Measurements from ENCODE around the gene CCM2L. TPM values are rescaled to one million over a fixed set of nuclear protein-coding genes. Genes with fewer than 3 reads are reported as not detected.
A peak's percentile ranks its signal among the peaks of the same experiment; 100 is the strongest.

CCM2L gene
- polyA plus RNA-seq, 1 of the 3 experiments (the other 2 are of a cell fraction): not detected

DNA sequence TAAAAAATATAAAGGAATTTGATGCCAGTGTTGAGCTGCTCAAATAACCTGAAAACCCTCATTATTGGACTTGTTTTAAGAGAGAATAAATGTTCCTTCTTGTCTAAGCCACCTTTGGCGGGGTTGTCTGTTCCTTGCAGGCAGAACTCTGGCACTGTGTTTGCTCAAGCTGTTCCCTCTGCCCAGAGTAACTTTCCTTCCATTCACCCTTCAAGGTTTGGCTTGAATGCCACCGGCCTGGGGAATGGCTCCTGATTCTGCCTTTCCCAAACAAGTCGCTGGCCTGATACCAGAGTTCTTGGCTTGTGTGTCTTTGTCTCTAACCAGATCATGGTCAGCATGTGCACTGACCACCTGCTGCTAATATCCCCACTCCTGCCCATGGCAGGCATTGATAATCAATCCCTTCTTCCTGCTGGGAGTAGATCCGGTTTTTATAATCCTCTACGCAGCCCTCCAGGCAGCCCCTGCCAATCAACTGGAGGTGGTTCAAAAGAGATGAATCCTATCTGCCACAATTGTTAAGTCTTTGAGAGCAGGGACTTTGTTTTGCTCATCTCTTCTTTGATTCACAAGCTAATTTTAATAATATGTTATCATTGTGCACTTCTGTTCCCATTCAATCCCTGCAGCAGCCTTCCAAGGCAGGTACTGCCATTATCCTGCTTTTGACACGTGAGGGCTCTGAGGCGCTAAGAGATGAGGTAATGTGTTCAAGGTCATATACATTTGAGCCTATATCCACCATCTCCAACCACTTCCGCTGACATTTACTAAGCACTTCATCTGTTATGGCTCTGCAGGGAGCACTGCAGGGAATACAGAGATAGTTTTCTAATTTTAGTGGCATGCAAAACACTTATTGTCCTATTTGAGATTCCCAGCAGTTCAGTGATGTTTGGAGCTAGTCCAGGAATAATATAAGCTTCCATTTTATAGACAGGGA is 3.1 kb upstream of the CCM2L start:
- WGBS (ENCODE audit: low lambda C conversion rate): 57% methylated on average over 8 of the region's 8 CpGs
- POLR2A ChIA-PET: no interaction called here

DNA sequence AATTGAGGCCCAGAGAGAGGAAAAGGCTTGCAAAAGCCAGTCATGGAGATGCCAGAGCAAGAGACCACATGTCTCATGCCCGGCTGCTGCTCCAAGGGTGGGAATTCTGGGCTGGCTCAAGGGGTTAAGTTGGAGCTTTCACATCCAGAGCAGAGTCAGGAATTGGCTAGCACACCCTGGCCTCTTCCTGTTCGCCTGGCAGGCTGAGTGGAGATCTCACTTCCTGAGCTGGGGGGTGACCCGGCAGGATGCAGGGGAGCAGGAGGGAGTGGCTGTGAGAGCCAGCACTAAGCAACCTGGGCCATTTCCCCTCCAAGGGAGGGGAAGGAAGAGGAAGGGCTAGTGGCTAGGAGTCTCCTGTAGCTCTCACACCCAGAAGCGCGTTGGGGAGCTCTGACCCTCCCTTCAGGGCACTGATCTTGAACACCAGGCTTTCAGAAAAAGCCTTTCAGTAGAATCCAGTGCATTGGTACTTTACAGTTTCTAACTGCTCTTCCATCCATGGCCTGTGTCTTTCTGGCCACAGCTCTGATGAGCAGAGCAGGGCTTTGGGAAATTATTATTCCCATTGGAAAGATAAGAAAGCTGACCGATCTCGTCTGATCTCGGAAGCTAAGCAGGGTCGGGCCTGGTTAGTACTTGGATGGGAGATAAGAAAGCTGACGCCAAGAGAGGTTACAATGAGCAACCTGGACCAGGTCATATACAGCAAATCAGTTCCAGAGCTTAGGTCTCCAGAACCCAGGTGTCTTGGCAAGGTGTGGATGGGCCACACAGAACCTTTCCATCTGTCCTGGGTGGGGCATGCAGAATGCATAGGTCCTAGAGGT is 2.2 kb upstream of the CCM2L start:
- H3K79me2 ChIP-seq (ENCODE audit: insufficient read depth): no peaks in the 10 kb centered on the region
- peaks cover 0 to 9% of the 10 kb centered on the region in 2 experiments; a peak in 1 of 4 replicates for H3K4me1 ChIP-seq (ENCODE audit: control insufficient read depth in 1 of 2, insufficient read depth in 2 of 2, low read depth in 1 of 2, low read length in 1 of 2)
- no peak overlapping the region for H3K4me3 ChIP-seq (ENCODE audit: low read depth in 2 of 2, low read length in 1 of 2)
- H3K27me3 ChIP-seq (ENCODE audit: insufficient read depth): no peaks in the 10 kb centered on the region; the same call in 1 of the 2 replicates
- DNase-seq: no peak
- H3K9me3 ChIP-seq: no peaks in the 10 kb centered on the region
- no peak overlapping the region; the same call in 1 of the 2 replicates for H3K4me2 ChIP-seq
- 65% methylated on average over 10 of the region's 10 CpGs for WGBS (ENCODE audit: low lambda C conversion rate)
- H3K9ac ChIP-seq: no peak overlapping the region
- H3K36me3 ChIP-seq (replicated peaks in 1 of 2; ENCODE audit: control insufficient read depth in 1 of 2, insufficient read depth in 2 of 2, low read length in 1 of 2): no peaks in the 10 kb centered on the region
- POLR2A ChIA-PET: interaction anchor here (0.7 kb wide), 1 partner anchor 10 kb away, joined by 3 read pairs; no protein-coding TSS in a partner anchor
- H3F3A ChIP-seq (replicated peaks; ENCODE audit: insufficient read depth): no peaks in the 10 kb centered on the region
- peak overlapping the region; percentile 63; the same call in 1 of the 2 replicates for H2AFZ ChIP-seq (ENCODE audit: low read depth)
- no peak overlapping the region for H3K27ac ChIP-seq (ENCODE audit: low read depth in 2 of 2, low read length in 1 of 2)
- no peak for TF ChIP-seq FOSL2 (IDR thresholded peaks at IDR 0.05; ENCODE audit: borderline replicate concordance, low read depth)
- no peak for TF ChIP-seq NFIC (IDR thresholded peaks at IDR 0.05; ENCODE audit: borderline replicate concordance)
- TF ChIP-seq RAD21 (IDR thresholded peaks at IDR 0.05; ENCODE audit: low read length): no peak
- TF ChIP-seq, protein P1, sequence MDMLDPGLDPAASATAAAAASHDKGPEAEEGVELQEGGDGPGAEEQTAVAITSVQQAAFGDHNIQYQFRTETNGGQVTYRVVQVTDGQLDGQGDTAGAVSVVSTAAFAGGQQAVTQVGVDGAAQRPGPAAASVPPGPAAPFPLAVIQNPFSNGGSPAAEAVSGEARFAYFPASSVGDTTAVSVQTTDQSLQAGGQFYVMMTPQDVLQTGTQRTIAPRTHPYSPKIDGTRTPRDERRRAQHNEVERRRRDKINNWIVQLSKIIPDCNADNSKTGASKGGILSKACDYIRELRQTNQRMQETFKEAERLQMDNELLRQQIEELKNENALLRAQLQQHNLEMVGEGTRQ (IDR thresholded peaks at IDR 0.05; ENCODE audit: borderline replicate concordance, low read depth, low read length): no peak
- TF ChIP-seq MXI1 (IDR thresholded peaks at IDR 0.05; ENCODE audit: low read depth, low read length): no peak
- TF ChIP-seq NRF1 (IDR thresholded peaks at IDR 0.05; ENCODE audit: low read depth, low read length): no peak
- TF ChIP-seq YY1 (IDR thresholded peaks at IDR 0.05; ENCODE audit: low read depth): no peak
- no peak for TF ChIP-seq MEF2A (IDR thresholded peaks at IDR 0.05; ENCODE audit: borderline replicate concordance, low read depth)
- CTCF ChIA-PET: interaction anchor here (1.1 to 1.7 kb wide), 5 partner anchors 12 to 174 kb away, joined by 3 to 7 read pairs (median 4); no protein-coding TSS in a partner anchor
- H4K20me1 ChIP-seq (ENCODE audit: insufficient read depth): no peaks in the 10 kb centered on the region
- no peaks in the 10 kb centered on the region for H3K9me2 ChIP-seq

More for the DNA sequence above, 3.1 kb upstream of the CCM2L start:
- no peaks in the 10 kb centered on the region for H4K20me1 ChIP-seq (ENCODE audit: insufficient read depth)
- H3K9ac ChIP-seq: no peak overlapping the region
- peak overlapping the region; percentile 63; the same call in 1 of the 2 replicates for H2AFZ ChIP-seq (ENCODE audit: low read depth)
- H3K27me3 ChIP-seq (ENCODE audit: insufficient read depth): peaks cover 4% of the 10 kb centered on the region; the same call in 1 of the 2 replicates
- no peaks in the 10 kb centered on the region for H3K9me3 ChIP-seq
- no peaks in the 10 kb centered on the region for H3K36me3 ChIP-seq (replicated peaks in 1 of 2; ENCODE audit: control insufficient read depth in 1 of 2, insufficient read depth in 2 of 2, low read length in 1 of 2)
- CTCF ChIA-PET: interaction anchor here (1.1 to 1.7 kb wide), 4 partner anchors 24 to 173 kb away, joined by 3 to 7 read pairs (median 4); no protein-coding TSS in a partner anchor
- no peaks in the 10 kb centered on the region for H3K9me2 ChIP-seq
- TF ChIP-seq SMC3 (IDR thresholded peaks at IDR 0.05; ENCODE audit: low read depth, low read length) (no peak), GABPA (IDR thresholded peaks at IDR 0.05; ENCODE audit: low read depth) (no peak), YY1 (IDR thresholded peaks at IDR 0.05; ENCODE audit: low read depth) (no peak), GATA2 (CRISPR knock-in tag; IDR thresholded peaks at IDR 0.05) (no peak), MEF2A (IDR thresholded peaks at IDR 0.05; ENCODE audit: borderline replicate concordance, low read depth) (no peak), RXRA (IDR thresholded peaks at IDR 0.05; ENCODE audit: borderline replicate concordance, low read depth) (no peak), TCF12 (IDR thresholded peaks at IDR 0.05) (no peak), EP300 (IDR thresholded peaks at IDR 0.05; ENCODE audit: borderline replicate concordance in 1 of 2, low read depth in 1 of 2, low read length in 1 of 2) (no peak)
- TF ChIP-seq, protein P2, sequence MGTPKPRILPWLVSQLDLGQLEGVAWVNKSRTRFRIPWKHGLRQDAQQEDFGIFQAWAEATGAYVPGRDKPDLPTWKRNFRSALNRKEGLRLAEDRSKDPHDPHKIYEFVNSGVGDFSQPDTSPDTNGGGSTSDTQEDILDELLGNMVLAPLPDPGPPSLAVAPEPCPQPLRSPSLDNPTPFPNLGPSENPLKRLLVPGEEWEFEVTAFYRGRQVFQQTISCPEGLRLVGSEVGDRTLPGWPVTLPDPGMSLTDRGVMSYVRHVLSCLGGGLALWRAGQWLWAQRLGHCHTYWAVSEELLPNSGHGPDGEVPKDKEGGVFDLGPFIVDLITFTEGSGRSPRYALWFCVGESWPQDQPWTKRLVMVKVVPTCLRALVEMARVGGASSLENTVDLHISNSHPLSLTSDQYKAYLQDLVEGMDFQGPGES (IDR thresholded peaks at IDR 0.05; ENCODE audit: low read depth, low read length): no peak
- TF ChIP-seq, protein P3, sequence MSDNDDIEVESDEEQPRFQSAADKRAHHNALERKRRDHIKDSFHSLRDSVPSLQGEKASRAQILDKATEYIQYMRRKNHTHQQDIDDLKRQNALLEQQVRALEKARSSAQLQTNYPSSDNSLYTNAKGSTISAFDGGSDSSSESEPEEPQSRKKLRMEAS (IDR thresholded peaks at IDR 0.05; ENCODE audit: low read depth): no peak
- H3K4me2 ChIP-seq: no peak overlapping the region; the same call in 1 of the 2 replicates
- no peak for DNase-seq
- no peaks in the 10 kb centered on the region for H3F3A ChIP-seq (replicated peaks; ENCODE audit: insufficient read depth)
- H3K79me2 ChIP-seq (ENCODE audit: insufficient read depth): no peaks in the 10 kb centered on the region
- H3K4me3 ChIP-seq (ENCODE audit: low read depth in 2 of 2, low read length in 1 of 2): no peak overlapping the region
- H3K4me1 ChIP-seq (ENCODE audit: control insufficient read depth in 1 of 2, insufficient read depth in 2 of 2, low read depth in 1 of 2, low read length in 1 of 2): peaks cover 0 to 9% of the 10 kb centered on the region in 2 experiments; a peak in 1 of 4 replicates
- no peak overlapping the region for H3K27ac ChIP-seq (ENCODE audit: low read depth in 2 of 2, low read length in 1 of 2)

Measured in SK-N-SH (cell line).